ENCODE measurements around the gene OR2B3.

OR2B3 gene

DNA sequence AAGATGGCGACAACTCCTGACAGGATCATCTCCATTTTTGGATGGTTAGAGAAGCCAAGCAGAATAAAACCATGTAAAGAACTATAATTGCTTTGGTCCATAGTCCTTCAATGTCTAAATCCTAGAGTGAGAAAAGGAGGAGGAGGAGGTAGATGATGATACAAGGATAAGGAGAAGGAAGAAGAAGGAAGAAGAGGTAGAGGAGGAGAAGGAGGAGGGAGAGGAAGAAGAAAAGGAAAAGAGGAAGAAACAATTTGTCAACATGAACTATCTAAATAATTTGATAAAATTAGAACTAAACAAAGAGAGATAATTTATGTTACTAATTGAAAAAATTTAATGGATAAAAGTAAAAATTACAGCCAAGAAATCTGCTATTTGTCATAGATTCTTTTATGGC lies 42.0 kb downstream of the OR2B3 start, which contains the start of gene OR2W1:
OR2W1 (minus strand) TSS at position 101 of the 400 bp plus-strand sequence; CDS start at position 101, 0 bp downstream.
- no peak for ATAC-seq
- no peak for TF ChIP-seq CSDC2 (CRISPR knock-in tag; IDR thresholded peaks at IDR 0.05)
- TF ChIP-seq, protein P1, sequence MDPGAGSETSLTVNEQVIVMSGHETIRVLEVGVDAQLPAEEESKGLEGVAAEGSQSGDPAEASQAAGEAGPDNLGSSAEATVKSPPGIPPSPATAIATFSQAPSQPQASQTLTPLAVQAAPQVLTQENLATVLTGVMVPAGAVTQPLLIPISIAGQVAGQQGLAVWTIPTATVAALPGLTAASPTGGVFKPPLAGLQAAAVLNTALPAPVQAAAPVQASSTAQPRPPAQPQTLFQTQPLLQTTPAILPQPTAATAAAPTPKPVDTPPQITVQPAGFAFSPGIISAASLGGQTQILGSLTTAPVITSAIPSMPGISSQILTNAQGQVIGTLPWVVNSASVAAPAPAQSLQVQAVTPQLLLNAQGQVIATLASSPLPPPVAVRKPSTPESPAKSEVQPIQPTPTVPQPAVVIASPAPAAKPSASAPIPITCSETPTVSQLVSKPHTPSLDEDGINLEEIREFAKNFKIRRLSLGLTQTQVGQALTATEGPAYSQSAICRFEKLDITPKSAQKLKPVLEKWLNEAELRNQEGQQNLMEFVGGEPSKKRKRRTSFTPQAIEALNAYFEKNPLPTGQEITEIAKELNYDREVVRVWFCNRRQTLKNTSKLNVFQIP (CRISPR knock-in tag; IDR thresholded peaks at IDR 0.05; ENCODE audit: borderline replicate concordance, low read depth), result no peak
- no peak for TF ChIP-seq ZNF565 (CRISPR knock-in tag; conservative IDR thresholded peaks at IDR 0.05; ENCODE audit: low read depth)
- TF ChIP-seq ZFP30 (CRISPR knock-in tag; IDR thresholded peaks at IDR 0.05), result no peak
- TF ChIP-seq PPARA (CRISPR knock-in tag; IDR thresholded peaks at IDR 0.05; ENCODE audit: borderline replicate concordance), result no peak
- TF ChIP-seq RARB (CRISPR knock-in tag; IDR thresholded peaks at IDR 0.05), result no peak
- TF ChIP-seq, protein P2, sequence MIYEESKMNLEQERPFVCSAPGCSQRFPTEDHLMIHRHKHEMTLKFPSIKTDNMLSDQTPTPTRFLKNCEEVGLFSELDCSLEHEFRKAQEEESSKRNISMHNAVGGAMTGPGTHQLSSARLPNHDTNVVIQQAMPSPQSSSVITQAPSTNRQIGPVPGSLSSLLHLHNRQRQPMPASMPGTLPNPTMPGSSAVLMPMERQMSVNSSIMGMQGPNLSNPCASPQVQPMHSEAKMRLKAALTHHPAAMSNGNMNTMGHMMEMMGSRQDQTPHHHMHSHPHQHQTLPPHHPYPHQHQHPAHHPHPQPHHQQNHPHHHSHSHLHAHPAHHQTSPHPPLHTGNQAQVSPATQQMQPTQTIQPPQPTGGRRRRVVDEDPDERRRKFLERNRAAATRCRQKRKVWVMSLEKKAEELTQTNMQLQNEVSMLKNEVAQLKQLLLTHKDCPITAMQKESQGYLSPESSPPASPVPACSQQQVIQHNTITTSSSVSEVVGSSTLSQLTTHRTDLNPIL (CRISPR knock-in tag; IDR thresholded peaks at IDR 0.05; ENCODE audit: low read depth), result no peak
- TF ChIP-seq ESRRG (CRISPR knock-in tag; IDR thresholded peaks at IDR 0.05), result no peak
- TF ChIP-seq TCF4 (CRISPR knock-in tag; IDR thresholded peaks at IDR 0.05; ENCODE audit: borderline replicate concordance), result no peak
- no peak for TF ChIP-seq ZFP3 (CRISPR knock-in tag; IDR thresholded peaks at IDR 0.05)
- no peak for TF ChIP-seq ISL1 (CRISPR knock-in tag; IDR thresholded peaks at IDR 0.05)
- no peak for TF ChIP-seq ARNTL (CRISPR knock-in tag; IDR thresholded peaks at IDR 0.05; ENCODE audit: borderline replicate concordance, low read depth)
- TF ChIP-seq, protein P3, sequence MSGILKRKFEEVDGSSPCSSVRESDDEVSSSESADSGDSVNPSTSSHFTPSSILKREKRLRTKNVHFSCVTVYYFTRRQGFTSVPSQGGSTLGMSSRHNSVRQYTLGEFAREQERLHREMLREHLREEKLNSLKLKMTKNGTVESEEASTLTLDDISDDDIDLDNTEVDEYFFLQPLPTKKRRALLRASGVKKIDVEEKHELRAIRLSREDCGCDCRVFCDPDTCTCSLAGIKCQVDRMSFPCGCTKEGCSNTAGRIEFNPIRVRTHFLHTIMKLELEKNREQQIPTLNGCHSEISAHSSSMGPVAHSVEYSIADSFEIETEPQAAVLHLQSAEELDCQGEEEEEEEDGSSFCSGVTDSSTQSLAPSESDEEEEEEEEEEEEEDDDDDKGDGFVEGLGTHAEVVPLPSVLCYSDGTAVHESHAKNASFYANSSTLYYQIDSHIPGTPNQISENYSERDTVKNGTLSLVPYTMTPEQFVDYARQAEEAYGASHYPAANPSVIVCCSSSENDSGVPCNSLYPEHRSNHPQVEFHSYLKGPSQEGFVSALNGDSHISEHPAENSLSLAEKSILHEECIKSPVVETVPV (CRISPR knock-in tag; IDR thresholded peaks at IDR 0.05), result no peak
- TF ChIP-seq ZNF8 (CRISPR knock-in tag; IDR thresholded peaks at IDR 0.05), result no peak
- TF ChIP-seq, protein P4, sequence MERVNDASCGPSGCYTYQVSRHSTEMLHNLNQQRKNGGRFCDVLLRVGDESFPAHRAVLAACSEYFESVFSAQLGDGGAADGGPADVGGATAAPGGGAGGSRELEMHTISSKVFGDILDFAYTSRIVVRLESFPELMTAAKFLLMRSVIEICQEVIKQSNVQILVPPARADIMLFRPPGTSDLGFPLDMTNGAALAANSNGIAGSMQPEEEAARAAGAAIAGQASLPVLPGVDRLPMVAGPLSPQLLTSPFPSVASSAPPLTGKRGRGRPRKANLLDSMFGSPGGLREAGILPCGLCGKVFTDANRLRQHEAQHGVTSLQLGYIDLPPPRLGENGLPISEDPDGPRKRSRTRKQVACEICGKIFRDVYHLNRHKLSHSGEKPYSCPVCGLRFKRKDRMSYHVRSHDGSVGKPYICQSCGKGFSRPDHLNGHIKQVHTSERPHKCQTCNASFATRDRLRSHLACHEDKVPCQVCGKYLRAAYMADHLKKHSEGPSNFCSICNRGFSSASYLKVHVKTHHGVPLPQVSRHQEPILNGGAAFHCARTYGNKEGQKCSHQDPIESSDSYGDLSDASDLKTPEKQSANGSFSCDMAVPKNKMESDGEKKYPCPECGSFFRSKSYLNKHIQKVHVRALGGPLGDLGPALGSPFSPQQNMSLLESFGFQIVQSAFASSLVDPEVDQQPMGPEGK (CRISPR knock-in tag; IDR thresholded peaks at IDR 0.05; ENCODE audit: borderline replicate concordance), result no peak

Data from SK-N-SH treated with all-trans-retinoic acid at 6 μM for 48 hours (cell line).